Measurements from ENCODE around the gene ASPM.

DNA sequence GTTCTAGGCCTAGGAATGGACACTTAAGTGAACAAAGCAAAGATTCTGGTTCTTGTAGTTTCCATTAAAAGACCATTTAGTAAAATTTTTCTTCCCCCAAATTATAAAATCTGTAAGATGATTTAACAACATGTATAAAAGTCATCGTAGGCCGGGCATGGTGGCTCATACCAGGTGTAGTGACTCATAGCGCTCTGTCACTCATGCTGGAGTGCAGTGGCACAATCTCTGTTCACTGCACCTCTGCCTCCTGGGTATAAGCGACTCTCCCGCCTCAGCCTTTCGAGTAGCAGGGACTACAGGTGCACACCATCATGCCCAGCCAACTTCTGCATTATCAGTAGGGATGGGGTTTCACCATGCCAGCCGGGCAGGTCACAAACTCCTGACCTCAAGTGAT lies 9.1 kb downstream of the ASPM start:
- no peak for TF ChIP-seq CTCF (IDR thresholded peaks at IDR 0.05; ENCODE audit: low read depth, low read length, missing input control)
- TF ChIP-seq RAD21 (IDR thresholded peaks at IDR 0.05) = no peak
- TF ChIP-seq GABPA (IDR thresholded peaks at IDR 0.05 in 1 of 2, conservative IDR thresholded peaks at IDR 0.05 in 1 of 2) = no peak
- no peak for TF ChIP-seq RXRA (IDR thresholded peaks at IDR 0.05)
- TF ChIP-seq, protein P1, sequence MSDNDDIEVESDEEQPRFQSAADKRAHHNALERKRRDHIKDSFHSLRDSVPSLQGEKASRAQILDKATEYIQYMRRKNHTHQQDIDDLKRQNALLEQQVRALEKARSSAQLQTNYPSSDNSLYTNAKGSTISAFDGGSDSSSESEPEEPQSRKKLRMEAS (IDR thresholded peaks at IDR 0.05) = no peak
- TF ChIP-seq TAF1 (conservative IDR thresholded peaks at IDR 0.05) = no peak
- TF ChIP-seq YY1 (IDR thresholded peaks at IDR 0.05) = no peak
- TF ChIP-seq NR2F2 (IDR thresholded peaks at IDR 0.05) = no peak
- no peak for TF ChIP-seq HNF4A (conservative IDR thresholded peaks at IDR 0.05)
- TF ChIP-seq, protein P2, sequence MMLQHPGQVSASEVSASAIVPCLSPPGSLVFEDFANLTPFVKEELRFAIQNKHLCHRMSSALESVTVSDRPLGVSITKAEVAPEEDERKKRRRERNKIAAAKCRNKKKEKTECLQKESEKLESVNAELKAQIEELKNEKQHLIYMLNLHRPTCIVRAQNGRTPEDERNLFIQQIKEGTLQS (IDR thresholded peaks at IDR 0.05) = no peak
- TF ChIP-seq FOXA1 (IDR thresholded peaks at IDR 0.05) = no peak
- TF ChIP-seq EGR1 (IDR thresholded peaks at IDR 0.05; ENCODE audit: low read depth in 2 of 2) = no peak
